HepG2 (cell line): ENCODE data around the gene ZNF30. TPM values are rescaled to one million over a fixed set of nuclear protein-coding genes. Genes with fewer than 3 reads are reported as not detected.

Source experiments
- ATAC-seq: fragments of 200-7000 bp; cut with Tn5 transposase; 3 replicates; pipeline ENCODE4 v1.9.1; 2020; ENCODE audit warnings: mild to moderate bottlenecking, moderate library complexity
- BruUV-seq: library from RNA; stranded (reverse); fragments of 400-500 nt; replicated peaks from 2 replicates; lab custom pipeline; 2021; lab: Mats Ljungman, UMichigan
- CTCF ChIA-PET: fragments of 300-600 bp; formaldehyde crosslinking; extraction: SDS; loops from one replicate; lab custom pipeline; 2021; ENCODE audit warnings: low total read pairs, inconsistent platforms, low intra/inter-chr PET ratio; lab: Yijun Ruan, JAX
- POLR2A ChIA-PET: fragments of 350-600 bp; sonication (Branson Sonifier 250); formaldehyde crosslinking; loops from one replicate; lab custom pipeline; 2020; ENCODE audit warnings: antibody characterized with exemption, inconsistent platforms; lab: Yijun Ruan, JAX
- DNase-seq: peaks from one replicate; pipeline ENCODE4 v3.0.0-alpha.2; 2015; ENCODE audit warnings: low spot score
- FAIRE-seq: peaks from 3 replicates; lab custom pipeline; 2011; peaks lifted over from hg19 to GRCh38; lab: Jason Lieb, UNC
- H2AFZ ChIP-seq: one replicate; pipeline ENCODE4 v1.6.1; 2011; ENCODE audit warnings: low read length, inconsistent platforms
- H3K27ac ChIP-seq: fragments of 300-600 bp; 3 replicates; pipeline ENCODE4 v1.8.0; 2011; ENCODE audit warnings: mixed run types, mild to moderate bottlenecking, mixed read lengths, low read length, inconsistent platforms; ENCODE audit not compliant: insufficient read depth; ENCODE audit errors: extremely low read length
- H3K27me3 ChIP-seq, 2 experiments: fragments of 200-600 bp in 1 of 2; 2 replicates in 1 of 2; 3 replicates in 1 of 2; pipeline versions ENCODE4 v1.6.0 to v1.8.0; 2011; ENCODE audit warnings: low read length in 2 of 2, mild to moderate bottlenecking in 2 of 2, moderate library complexity in 2 of 2, inconsistent platforms in 1 of 2; ENCODE audit not compliant: insufficient read depth in 2 of 2, control insufficient read depth in 1 of 2
- H3K36me3 ChIP-seq, 2 experiments: fragments of 200-600 bp in 1 of 2; replicated peaks in 1 of 2; 2 replicates in 1 of 2; 3 replicates in 1 of 2; pipeline versions ENCODE4 v1.5.1 to v1.8.0; 2011; ENCODE audit warnings: low read length in 2 of 2, inconsistent platforms in 1 of 2; ENCODE audit not compliant: insufficient read depth in 2 of 2, control insufficient read depth in 1 of 2
- H3K4me1 ChIP-seq: 2 replicates; pipeline ENCODE4 v1.5.1; 2012; ENCODE audit warnings: low read length, inconsistent platforms; ENCODE audit not compliant: insufficient read depth
- H3K4me2 ChIP-seq: 2 replicates; pipeline ENCODE4 v1.6.0; 2011; ENCODE audit warnings: low read depth, low read length, inconsistent platforms
- H3K4me3 ChIP-seq, 3 experiments: fragments of 200-600 bp in 1 of 3; sonication (generic), shearing (Covaris generic) in 1 of 3; replicated peaks in 1 of 3; 2 replicates each; pipeline ENCODE4 v1.5.1; 2011 to 2016; ENCODE audit warnings: low read length in 3 of 3, inconsistent platforms in 2 of 3, low read depth in 2 of 3, mild to moderate bottlenecking in 2 of 3, control low read depth in 1 of 3, mixed read lengths in 1 of 3; ENCODE audit not compliant: insufficient read depth in 1 of 3
- H3K79me2 ChIP-seq: one replicate; pipeline ENCODE4 v1.6.1; 2011; ENCODE audit warnings: low read length, inconsistent platforms; ENCODE audit not compliant: insufficient read depth
- H3K9ac ChIP-seq: 2 replicates; pipeline ENCODE4 v1.6.0; 2011; ENCODE audit warnings: mild to moderate bottlenecking, low read depth, low read length, inconsistent platforms; ENCODE audit not compliant: insufficient read depth
- H3K9me3 ChIP-seq: 2 replicates; pipeline ENCODE4 v1.5.1; 2012; ENCODE audit warnings: mild to moderate bottlenecking, low read length
- H4K20me1 ChIP-seq: 2 replicates; pipeline ENCODE4 v1.6.0; 2011; ENCODE audit warnings: inconsistent platforms, mild to moderate bottlenecking, low read length, moderate library complexity; ENCODE audit not compliant: insufficient read depth
- DPF2 ChIP-seq: sonication (generic); formaldehyde crosslinking; IDR thresholded peaks from 2 replicates; pipeline ENCODE4 v1.4.0; 2020; ENCODE audit warnings: mild to moderate bottlenecking, low read depth, missing genetic modification reagents, borderline replicate concordance
- KDM4B ChIP-seq: sonication (generic); formaldehyde crosslinking; IDR thresholded peaks from 2 replicates; pipeline ENCODE4 v1.4.0; 2020; ENCODE audit warnings: missing genetic modification reagents
- KIAA2018 ChIP-seq: sonication (generic); formaldehyde crosslinking; IDR thresholded peaks from 2 replicates; pipeline ENCODE4 v1.5.0; 2020; ENCODE audit warnings: mild to moderate bottlenecking, missing genetic modification reagents, borderline replicate concordance
- RFX5 ChIP-seq: IDR thresholded peaks from 2 replicates; pipeline ENCODE4 v1.6.1; 2011; ENCODE audit warnings: low read depth, low read length, improper control_type of control experiment
- ZNF101 ChIP-seq: sonication (generic); formaldehyde crosslinking; IDR thresholded peaks from 2 replicates; pipeline ENCODE4 v1.4.0; 2020; ENCODE audit warnings: mild to moderate bottlenecking, low read depth, missing genetic modification reagents, borderline replicate concordance
- ZNF143 ChIP-seq: sonication (generic); formaldehyde crosslinking; IDR thresholded peaks from 2 replicates; pipeline ENCODE4 v1.4.0; 2020; ENCODE audit warnings: missing genetic modification reagents
- ZNF160 ChIP-seq: sonication (generic); formaldehyde crosslinking; IDR thresholded peaks from 2 replicates; pipeline ENCODE4 v1.8.0; 2022; ENCODE audit warnings: mild to moderate bottlenecking, inconsistent platforms, missing genetic modification reagents
- WGBS: methylation state at CpG from one replicate; pipeline ENCODE4 v1.1.6; 2017; ENCODE audit warnings: low lambda C conversion rate; 5-methylcytosine and 5-hydroxymethylcytosine counted together
- in situ Hi-C: cut with HindIII; loops from 2 replicates; pipeline ENCODE4 v1.10.0; 2017; ENCODE audit warnings: low pct_unique_long_range_greater_than_20kb; ENCODE audit not compliant: extremely low pct_ligation_motif_present
- intact Hi-C: fragments of 100-400 bp; cut with micrococcal nuclease; formaldehyde crosslinking; loops from one replicate; pipeline ENCODE4 v1.10.0; 2022; ENCODE audit not compliant: unreplicated experiment
- polyA plus RNA-seq, 8 experiments: library from polyadenylated mRNA; depleted of rRNA in 3 of 8; stranded (reverse) in 7 of 8; unstranded in 1 of 8; fragments of >200 nt; fragmentation: Illumina TruSeq in 4 of 8; extraction: Trizol in 4 of 8; gene quantifications; 2 replicates each; pipeline versions ENCODE4 v1.2.1 to v1.2.3, GENCODE V29; 2011 to 2016; ENCODE audit warnings: low read depth in 4 of 8, missing spikeins in 1 of 8, mixed read lengths in 1 of 8; ENCODE audit not compliant: insufficient read depth in 1 of 8
- total RNA-seq, 5 experiments: library from RNA; depleted of rRNA; stranded (reverse); fragments of >200 nt; fragmentation: Illumina TruSeq; extraction: Trizol; gene quantifications; 2 replicates each; pipeline ENCODE4 v1.2.3, GENCODE V29; 2016; ENCODE audit warnings: low read depth in 1 of 5

The ZNF30 gene
- total and polyA plus RNA-seq, 2 of the 13 experiments (the other 11 are each of a cell fraction or from before 2014, with no cell fraction given), result 2.3 to 4.4 TPM

- DNase-seq, result no peak
- BruUV-seq, result no TSS peak
- Histone ChIP-seq H3K9me3 (no peaks in the 10 kb centered on the region), H3K4me2 (no peak overlapping the region), H2AFZ (no peak overlapping the region), H3K79me2 (no peaks in the 10 kb centered on the region), H4K20me1 (no peaks in the 10 kb centered on the region), H3K4me1 (peaks cover 52% of the 10 kb centered on the region), H3K9ac (no peak overlapping the region), H3K4me3 (no peak overlapping the region), H3K27me3 (peaks cover 0 to 17% of the 10 kb centered on the region in 2 experiments; a peak in 3 of 5 replicates), H3K36me3 (no peaks in the 10 kb centered on the region), H3K27ac (no peak overlapping the region)
- no peak for ATAC-seq
- WGBS, result 72% methylated on average over 8 of the region's 8 CpGs
- intact Hi-C loops, result no loop called here
- FAIRE-seq, result no peak
- ChIA-PET POLR2A (no interaction called here), CTCF (no interaction called here)
- in situ Hi-C loops, result no loop called here
- TF ChIP-seq ZNF101 (CRISPR knock-in tag) (no peak), KIAA2018 (CRISPR knock-in tag) (no peak), ZNF143 (CRISPR knock-in tag) (no peak), RFX5 (no peak), DPF2 (CRISPR knock-in tag) (no peak), KDM4B (CRISPR knock-in tag) (no peak), ZNF160 (CRISPR knock-in tag) (no peak)
Measured at GRCh38 chr19:34991542-34992333, 65.0 kb downstream of the ZNF30 start.
